Psoas muscle (tissue), 8 donors: ENCODE measurements around the gene TRIM44. TPM values are rescaled to one million over a fixed set of nuclear protein-coding genes. Genes with fewer than 3 reads are reported as not detected.
A peak's percentile ranks its signal among the peaks of the same experiment; 100 is the strongest.

Source experiments
- ATAC-seq, 4 donors: fragments of 200-7000 bp; cut with Tn5 transposase; one replicate each; pipeline ENCODE4 v1.9.1; 2020; ENCODE audit warnings: moderate library complexity in 3 of 4, mild to moderate bottlenecking in 2 of 4
- DNase-seq, 2 donors: peaks; one replicate each; pipeline ENCODE4 v3.0.0-alpha.2; 2020
- H3K27ac ChIP-seq: fragments of 200-600 bp; one replicate; pipeline ENCODE4 v1.8.0; 2022
- H3K27me3 ChIP-seq, 3 donors: fragments of 200-600 bp in 1 of 3; one replicate each; pipeline versions ENCODE4 v1.6.1 to v1.8.0; 2013 to 2022; ENCODE audit warnings: low read length in 2 of 3, mild to moderate bottlenecking in 2 of 3, moderate library complexity in 1 of 3; ENCODE audit not compliant: insufficient read depth in 3 of 3
- H3K36me3 ChIP-seq, 2 donors: fragments of 200-600 bp in 1 of 2; one replicate each; pipeline versions ENCODE4 v1.6.1 to v1.8.0; 2013 to 2022; ENCODE audit warnings: low read depth in 1 of 2, mild to moderate bottlenecking in 1 of 2, moderate library complexity in 1 of 2; ENCODE audit not compliant: insufficient read depth in 1 of 2
- H3K4me1 ChIP-seq: fragments of 200-600 bp; one replicate; pipeline ENCODE4 v1.8.0; 2022
- H3K4me3 ChIP-seq: fragments of 200-600 bp; one replicate; pipeline ENCODE4 v1.8.0; 2022; ENCODE audit warnings: mild to moderate bottlenecking
- H3K9me3 ChIP-seq: fragments of 200-600 bp; one replicate; pipeline ENCODE4 v1.8.0; 2022
- WGBS, 3 donors: extraction: QIAGEN DNeasy Blood & Tissue Kit; methylation state at CpG; one replicate each; pipeline versions ENCODE4 v1.1.6 to v1.1.7; 2013; 5-methylcytosine and 5-hydroxymethylcytosine counted together
- intact Hi-C, 2 donors: fragments of 100-400 bp; cut with DNase I; formaldehyde crosslinking; loops; one replicate each; pipeline versions ENCODE4 v1.11.0 to v1.14.2; 2022
- polyA plus RNA-seq, 3 donors: library from polyadenylated mRNA; stranded (reverse); fragments of 200-250 nt; gene quantifications; one replicate each; pipeline ENCODE4 v1.2.3, GENCODE V29; 2013
- total RNA-seq, 4 donors: library from RNA; stranded (reverse); fragmentation: NEBNext Ultra II Directional in 2 of 4; extraction: Animal tissue kit (Norgen Biotek cat#: 25700) in 2 of 4; gene quantifications; one replicate each; pipeline versions ENCODE4 v1.2.1 to v1.2.4, GENCODE V29; 2021 to 2023
- TF ChIP-seq, protein P1 (sequence below): fragments of 200-600 bp; IDR thresholded peaks from one replicate; pipeline ENCODE4 v1.8.0; 2022; ENCODE audit warnings: antibody characterized with exemption
- donor health status: healthy with polysubstance abuse.
- donor health status: DM: no; HTN: no; CAD: no; lungs with moderate emphysema.
- donor health status: Bipolar disorder and iron deficiency.
- donor health status: healthy.
- donor health status: DM: yes; HTN: yes; CAD: no.
- donor health status: DM: no; HTN: no; CAD: no.
- donor health status: DM: no; HTN: no; CAD: no.
- donor health status: DM: yes; HTN: yes; CAD: no.

Gene TRIM44
- total and polyA plus RNA-seq, 7 donors: 6.8 to 46.8 (median 34.0) TPM

DNA sequence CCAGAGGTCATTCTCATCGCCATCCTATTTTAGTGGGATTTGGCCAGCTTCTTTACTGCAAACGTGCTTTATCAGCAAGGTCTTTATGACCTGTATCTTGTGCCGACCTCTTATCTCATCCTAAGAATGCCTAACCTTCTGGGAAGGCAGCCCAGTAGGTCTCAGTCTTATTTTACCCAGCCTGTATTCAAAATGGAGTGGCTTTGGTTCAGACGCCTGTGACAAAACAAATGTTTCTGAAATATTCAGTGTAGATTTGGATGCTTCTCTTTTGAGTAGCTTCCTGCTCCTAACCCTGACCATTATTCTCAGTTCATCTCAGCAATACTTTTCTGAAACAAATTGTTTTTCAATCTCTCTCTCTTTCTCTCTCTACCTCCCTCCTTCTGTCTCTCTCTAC lies 60.1 kb downstream of the TRIM44 start:
- Histone ChIP-seq H3K9me3 (no peaks in the 10 kb centered on the region), H3K27me3 (no peaks in the 10 kb centered on the region), H3K27ac (no peak overlapping the region), H3K4me3 (no peak overlapping the region), H3K36me3 (peaks cover 4 to 20% of the 10 kb centered on the region in 2 donors), H3K4me1 (peaks cover 11% of the 10 kb centered on the region)
- 55 to 74% (median 65%) methylated on average over 4 of the region's 4 CpGs for WGBS, 3 donors
- no peak for ATAC-seq
- DNase-seq: no peak
- intact Hi-C loops: no loop called here
- TF ChIP-seq, protein P1, sequence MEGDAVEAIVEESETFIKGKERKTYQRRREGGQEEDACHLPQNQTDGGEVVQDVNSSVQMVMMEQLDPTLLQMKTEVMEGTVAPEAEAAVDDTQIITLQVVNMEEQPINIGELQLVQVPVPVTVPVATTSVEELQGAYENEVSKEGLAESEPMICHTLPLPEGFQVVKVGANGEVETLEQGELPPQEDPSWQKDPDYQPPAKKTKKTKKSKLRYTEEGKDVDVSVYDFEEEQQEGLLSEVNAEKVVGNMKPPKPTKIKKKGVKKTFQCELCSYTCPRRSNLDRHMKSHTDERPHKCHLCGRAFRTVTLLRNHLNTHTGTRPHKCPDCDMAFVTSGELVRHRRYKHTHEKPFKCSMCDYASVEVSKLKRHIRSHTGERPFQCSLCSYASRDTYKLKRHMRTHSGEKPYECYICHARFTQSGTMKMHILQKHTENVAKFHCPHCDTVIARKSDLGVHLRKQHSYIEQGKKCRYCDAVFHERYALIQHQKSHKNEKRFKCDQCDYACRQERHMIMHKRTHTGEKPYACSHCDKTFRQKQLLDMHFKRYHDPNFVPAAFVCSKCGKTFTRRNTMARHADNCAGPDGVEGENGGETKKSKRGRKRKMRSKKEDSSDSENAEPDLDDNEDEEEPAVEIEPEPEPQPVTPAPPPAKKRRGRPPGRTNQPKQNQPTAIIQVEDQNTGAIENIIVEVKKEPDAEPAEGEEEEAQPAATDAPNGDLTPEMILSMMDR: no peak

DNA sequence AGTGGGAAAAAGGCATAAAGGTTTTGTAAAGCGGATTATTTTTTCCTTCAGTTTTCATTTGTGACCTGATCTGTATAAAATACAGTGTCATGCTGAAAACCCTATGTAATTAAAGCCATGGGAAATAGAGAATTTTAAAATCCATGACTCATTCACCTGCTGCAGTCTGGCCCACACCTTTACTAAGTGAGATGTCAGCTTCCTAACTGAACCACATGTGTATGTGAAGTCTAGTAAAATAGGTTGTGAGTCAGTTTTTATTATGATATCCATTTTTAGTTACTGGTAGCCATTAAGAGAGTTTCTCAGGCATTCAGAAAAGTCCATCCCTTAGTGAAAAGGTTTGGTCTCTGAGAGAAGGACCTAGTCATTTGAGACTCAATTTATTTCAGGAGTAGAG lies 60.9 kb downstream of the TRIM44 start:
- 97 to 100% (median 100%) methylated on average over 1 of the region's 1 CpG for WGBS, 3 donors
- Histone ChIP-seq H3K27me3 (no peaks in the 10 kb centered on the region), H3K36me3 (peaks cover 4 to 28% of the 10 kb centered on the region in 2 donors), H3K4me3 (no peak overlapping the region), H3K4me1 (peaks cover 11% of the 10 kb centered on the region), H3K27ac (no peak overlapping the region), H3K9me3 (no peaks in the 10 kb centered on the region)
- intact Hi-C loops: no loop called here
- DNase-seq (no peak), ATAC-seq (no peak)
- TF ChIP-seq, protein P1: no peak

DNA sequence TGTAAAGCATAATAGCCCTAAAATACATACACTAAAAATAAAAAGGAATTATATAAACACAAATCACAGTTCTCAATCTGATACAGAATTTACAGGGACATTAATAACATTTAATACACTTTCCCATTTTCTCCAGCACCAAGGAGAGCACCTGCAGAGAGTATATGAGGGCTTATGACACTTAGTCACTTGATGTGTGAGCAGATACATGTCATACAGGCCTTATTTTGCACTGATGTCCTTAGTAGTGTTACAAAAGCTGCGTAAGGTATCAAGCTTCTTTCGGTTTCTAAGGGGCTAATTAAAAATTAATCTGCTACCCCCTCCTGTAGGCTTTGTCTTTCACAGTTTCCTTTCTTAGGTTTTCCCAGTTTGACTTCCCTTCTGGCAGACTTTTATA lies 61.3 kb downstream of the TRIM44 start:
- peaks cover 4 to 33% of the 10 kb centered on the region in 2 donors for H3K36me3 ChIP-seq
- peaks cover 11% of the 10 kb centered on the region for H3K4me1 ChIP-seq
- 75 to 85% (median 84%) methylated on average over 2 of the region's 2 CpGs for WGBS, 3 donors
- TF ChIP-seq, protein P1: no peak
- no peaks in the 10 kb centered on the region for H3K27me3 ChIP-seq
- no peak overlapping the region for H3K4me3 ChIP-seq
- no peak overlapping the region for H3K27ac ChIP-seq
- no peaks in the 10 kb centered on the region for H3K9me3 ChIP-seq
- DNase-seq (no peak), ATAC-seq (peak in 2 of 4 donors; percentile 57 to 68)
- intact Hi-C loops: no loop called here

DNA sequence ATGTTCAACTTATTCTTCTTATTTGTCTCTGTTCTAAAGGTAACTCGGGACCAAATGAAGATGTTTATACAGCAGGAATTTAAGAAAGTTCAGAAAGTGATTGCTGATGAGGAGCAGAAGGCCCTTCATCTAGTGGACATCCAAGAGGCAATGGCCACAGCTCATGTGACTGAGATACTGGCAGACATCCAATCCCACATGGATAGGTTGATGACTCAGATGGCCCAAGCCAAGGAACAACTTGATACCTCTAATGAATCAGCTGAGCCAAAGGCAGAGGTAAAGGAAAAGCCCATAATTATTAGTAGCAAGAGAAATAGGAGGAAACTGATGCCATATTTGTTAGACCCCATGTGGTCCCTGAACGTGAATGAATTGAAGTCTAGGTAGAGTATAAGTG lies 63.3 kb downstream of the TRIM44 start:
- DNase-seq: no peak

DNA sequence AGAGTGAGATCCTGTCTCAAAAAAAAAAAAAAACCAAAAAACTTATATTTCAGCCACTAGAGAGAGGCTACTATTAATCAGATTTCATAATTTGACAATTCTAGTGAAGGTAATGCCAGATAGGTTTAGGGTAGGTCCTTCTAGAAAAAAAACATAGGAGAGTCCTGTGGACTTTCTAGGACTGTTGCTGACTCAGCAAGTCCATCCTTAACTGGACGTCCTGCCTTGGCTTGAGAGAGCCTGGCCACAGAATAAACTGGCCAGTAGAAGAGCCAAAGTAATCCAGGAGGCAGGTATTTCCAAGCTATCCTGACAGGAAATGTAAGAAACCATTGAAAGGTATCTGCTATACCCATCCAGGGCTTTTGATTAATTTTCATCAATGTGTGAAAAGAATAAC lies 64.6 kb downstream of the TRIM44 start:
- DNase-seq (no peak), ATAC-seq (no peak)
- intact Hi-C loops: no loop called here
- H3K4me1 ChIP-seq: peaks cover 4% of the 10 kb centered on the region
- no peaks in the 10 kb centered on the region for H3K9me3 ChIP-seq
- no peaks in the 10 kb centered on the region for H3K27me3 ChIP-seq
- 27 to 44% (median 39%) methylated on average over 1 of the region's 1 CpG for WGBS, 3 donors
- H3K27ac ChIP-seq: no peak overlapping the region
- TF ChIP-seq, protein P1: no peak
- H3K4me3 ChIP-seq: no peak overlapping the region
- peaks cover 6 to 46% of the 10 kb centered on the region in 2 donors for H3K36me3 ChIP-seq

More for the DNA sequence above, 63.3 kb downstream of the TRIM44 start:
- H3K9me3 ChIP-seq: no peaks in the 10 kb centered on the region
- H3K4me1 ChIP-seq: peaks cover 11% of the 10 kb centered on the region
- intact Hi-C loops: no loop called here
- H3K27ac ChIP-seq: no peak overlapping the region
- peak; percentile 87 to 94 (median 91) for ATAC-seq
- peaks cover 6 to 42% of the 10 kb centered on the region in 2 donors for H3K36me3 ChIP-seq
- no peaks in the 10 kb centered on the region for H3K27me3 ChIP-seq
- TF ChIP-seq, protein P1: no peak
- H3K4me3 ChIP-seq: no peak overlapping the region
- 94 to 95% (median 94%) methylated on average over 2 of the region's 2 CpGs for WGBS, 3 donors
